HEK293T (cell line): Measurements from ENCODE around the gene PPWD1.

ENCODE experiments used
- ARNT ChIP-seq: fragments of 450-650 bp; IDR thresholded peaks from 2 replicates; pipeline ENCODE4 v1.6.1; 2017; ENCODE audit warnings: mild to moderate bottlenecking
- CTBP1 ChIP-seq: fragments of 450-650 bp; IDR thresholded peaks from 2 replicates; pipeline ENCODE4 v1.6.1; 2016; ENCODE audit warnings: borderline replicate concordance
- ELF4 ChIP-seq: fragments of 450-650 bp; IDR thresholded peaks from 2 replicates; pipeline ENCODE4 v1.6.1; 2017; ENCODE audit warnings: antibody characterized with exemption
- FOXK2 ChIP-seq: fragments of 450-650 bp; IDR thresholded peaks from 2 replicates; pipeline ENCODE4 v1.6.1; 2016; ENCODE audit warnings: mild to moderate bottlenecking
- FOXM1 ChIP-seq: fragments of 450-650 bp; IDR thresholded peaks from 2 replicates; pipeline ENCODE4 v1.6.1; 2017; ENCODE audit warnings: mild to moderate bottlenecking, borderline replicate concordance
- HDGF ChIP-seq: fragments of 450-650 bp; IDR thresholded peaks from 2 replicates; pipeline ENCODE4 v1.6.1; 2017; ENCODE audit warnings: antibody characterized with exemption, borderline replicate concordance
- L3MBTL2 ChIP-seq: fragments of 450-650 bp; conservative IDR thresholded peaks from 2 replicates; pipeline ENCODE4 v1.6.1; 2016; ENCODE audit warnings: mild to moderate bottlenecking
- LEF1 ChIP-seq: fragments of 450-650 bp; IDR thresholded peaks from 2 replicates; pipeline ENCODE4 v1.6.1; 2017; ENCODE audit warnings: mild to moderate bottlenecking, borderline replicate concordance
- SP1 ChIP-seq: fragments of 450-650 bp; IDR thresholded peaks from 2 replicates; pipeline ENCODE4 v1.6.1; 2017
- SUZ12 ChIP-seq: fragments of 450-650 bp; IDR thresholded peaks from 2 replicates; pipeline ENCODE4 v1.6.1; 2016; ENCODE audit warnings: mild to moderate bottlenecking
- TF ChIP-seq, protein P1 (sequence below): fragments of 450-650 bp; IDR thresholded peaks from 2 replicates; pipeline ENCODE4 v1.6.1; 2016

DNA sequence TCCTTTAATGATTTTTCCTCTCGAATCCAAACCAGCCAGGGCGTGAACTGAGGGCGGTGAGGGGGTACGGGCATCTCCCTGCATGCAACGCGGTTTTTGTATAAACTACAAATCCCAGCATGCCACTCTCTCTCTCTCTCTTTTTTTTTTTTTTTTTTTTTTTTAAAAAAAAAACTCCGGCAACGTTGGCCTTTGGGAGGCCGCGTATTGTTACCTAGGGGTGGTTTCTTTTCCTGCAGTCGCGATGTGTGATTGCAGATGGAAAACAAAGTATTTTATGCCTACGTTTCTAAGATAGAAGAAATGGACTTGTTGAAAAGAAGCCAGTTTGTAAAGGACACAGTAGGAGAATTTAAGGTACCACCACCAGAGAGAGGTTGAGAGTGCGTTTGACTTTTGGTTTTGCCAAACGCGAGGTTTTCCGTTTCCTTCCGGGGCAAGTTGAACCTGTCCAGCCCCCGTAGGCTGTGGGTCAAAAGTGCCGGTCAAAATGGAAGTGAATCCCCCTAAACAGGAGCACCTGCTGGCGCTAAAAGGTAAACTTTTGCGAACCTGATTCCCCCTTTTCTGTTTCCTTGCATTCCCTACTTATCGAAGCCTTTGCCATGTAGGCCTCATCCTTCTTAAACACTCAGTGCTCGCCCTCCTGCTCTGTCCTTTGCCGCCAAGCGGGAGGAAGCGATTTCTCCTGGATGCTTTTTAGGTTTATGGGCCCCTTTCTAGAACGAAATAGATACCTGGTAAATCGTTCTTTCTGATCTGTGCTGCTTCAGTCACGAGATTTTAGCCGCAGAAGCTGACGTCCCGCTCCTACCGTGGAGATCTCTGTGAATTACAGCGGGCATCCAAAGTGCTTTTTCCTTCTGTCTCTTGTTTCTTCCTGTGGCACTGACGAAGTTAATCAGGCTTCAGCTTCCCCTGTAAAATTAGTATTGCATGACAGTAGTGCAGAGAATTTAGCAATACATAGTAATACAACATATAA lies 61.8 kb downstream of the PPWD1 start, which contains the start of the genes SHLD3 and TRAPPC13:
- TF ChIP-seq, protein P1, sequence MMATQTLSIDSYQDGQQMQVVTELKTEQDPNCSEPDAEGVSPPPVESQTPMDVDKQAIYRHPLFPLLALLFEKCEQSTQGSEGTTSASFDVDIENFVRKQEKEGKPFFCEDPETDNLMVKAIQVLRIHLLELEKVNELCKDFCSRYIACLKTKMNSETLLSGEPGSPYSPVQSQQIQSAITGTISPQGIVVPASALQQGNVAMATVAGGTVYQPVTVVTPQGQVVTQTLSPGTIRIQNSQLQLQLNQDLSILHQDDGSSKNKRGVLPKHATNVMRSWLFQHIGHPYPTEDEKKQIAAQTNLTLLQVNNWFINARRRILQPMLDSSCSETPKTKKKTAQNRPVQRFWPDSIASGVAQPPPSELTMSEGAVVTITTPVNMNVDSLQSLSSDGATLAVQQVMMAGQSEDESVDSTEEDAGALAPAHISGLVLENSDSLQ = no peak
- TF ChIP-seq ARNT (no peak), FOXM1 (no peak), CTBP1 (no peak), SUZ12 (no peak), LEF1 (no peak), L3MBTL2 (peak; percentile 48), SP1 (no peak), ELF4 (0 out of 2 replicates have a peak, but pooled peaks have one; percentile 37), HDGF (no peak), FOXK2 (no peak)
